ENCODE results near the gene TIMM17A.
"Not testable (repeated sequence)": the region's sequence is repeated elsewhere in the genome, so short reads cannot be mapped to it uniquely, and the experiment has no call there.

TIMM17A gene

DNA sequence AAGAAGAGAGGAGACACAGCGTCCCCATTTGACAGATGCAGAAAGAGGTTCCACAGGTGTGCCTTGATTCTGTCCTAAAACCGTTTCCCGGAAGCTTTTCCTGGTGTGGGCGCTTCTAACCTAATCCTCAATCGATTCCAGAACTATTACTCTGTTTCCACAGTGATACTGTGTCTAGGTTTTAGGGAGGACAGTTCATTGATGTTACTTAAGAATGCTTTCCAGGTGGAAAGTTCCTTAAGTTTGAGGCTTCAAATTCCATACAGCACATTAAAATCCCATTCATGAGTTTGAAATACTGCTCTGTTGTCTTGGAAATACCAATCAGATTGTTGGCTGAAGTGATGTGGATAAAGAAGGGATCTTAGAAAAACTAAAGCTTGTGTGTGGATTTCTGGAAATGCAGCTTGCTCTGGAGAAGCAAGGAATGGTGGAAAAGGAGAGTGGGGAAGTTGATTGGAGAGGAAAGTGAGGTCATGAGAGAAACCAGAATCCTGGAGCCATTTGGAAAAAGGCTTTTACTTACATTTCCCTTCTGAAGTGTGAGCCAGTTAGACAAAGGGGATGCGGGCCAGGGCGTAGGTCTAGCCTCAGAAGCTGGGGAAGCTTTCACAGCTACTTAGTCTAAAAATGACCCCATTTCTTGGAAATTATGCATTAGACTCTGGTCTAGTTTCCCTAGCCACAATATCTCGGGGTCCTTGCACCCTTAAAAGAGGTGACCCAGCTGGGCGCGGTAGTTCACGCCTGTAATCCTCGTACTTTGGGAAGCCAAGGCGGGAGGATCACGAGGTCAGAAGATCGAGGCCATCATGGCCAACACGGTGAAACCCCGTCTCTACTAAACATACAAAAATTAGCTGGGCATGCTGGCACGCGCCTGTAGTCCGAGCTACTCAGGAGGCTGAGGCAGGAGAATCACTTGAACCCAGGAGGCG is 61.8 kb downstream of the TIMM17A start:
- DNase-seq = no peak

DNA sequence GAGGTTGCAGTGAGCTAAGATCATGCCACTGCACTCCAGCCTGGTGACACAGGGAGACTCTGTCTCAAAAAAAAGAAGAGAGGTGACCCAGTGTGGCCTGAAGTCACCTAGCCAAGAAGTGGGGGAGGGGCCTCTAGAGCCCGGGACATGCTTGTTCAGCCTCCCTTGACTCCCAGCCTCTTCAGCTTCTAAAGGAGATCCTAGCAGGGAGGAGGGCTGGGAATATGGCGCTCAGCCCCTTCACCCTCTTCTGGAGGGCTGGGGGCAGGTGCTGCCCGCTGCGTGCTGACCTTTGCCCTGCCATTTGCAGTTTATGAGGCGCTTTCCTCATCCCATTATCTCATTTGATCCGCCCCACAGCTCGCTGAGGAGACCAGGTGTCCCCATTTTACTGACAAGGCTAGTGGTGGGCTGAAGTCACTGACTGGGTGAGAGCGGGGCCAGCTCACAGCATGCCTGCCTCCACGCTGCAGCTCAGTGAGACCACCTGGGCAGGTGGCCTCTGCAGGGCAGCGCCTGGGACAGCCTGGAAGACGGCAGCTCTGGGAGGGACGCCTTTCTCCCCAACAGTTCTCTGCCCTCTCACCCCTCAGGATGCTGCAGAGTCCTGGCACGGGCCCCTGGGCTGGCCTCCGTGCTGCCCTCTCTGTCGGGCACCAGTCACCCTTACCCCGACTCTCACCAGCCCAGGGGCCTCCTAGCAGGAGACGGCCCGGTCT is 62.6 kb downstream of the TIMM17A start:
- no peak for DNase-seq

DNA sequence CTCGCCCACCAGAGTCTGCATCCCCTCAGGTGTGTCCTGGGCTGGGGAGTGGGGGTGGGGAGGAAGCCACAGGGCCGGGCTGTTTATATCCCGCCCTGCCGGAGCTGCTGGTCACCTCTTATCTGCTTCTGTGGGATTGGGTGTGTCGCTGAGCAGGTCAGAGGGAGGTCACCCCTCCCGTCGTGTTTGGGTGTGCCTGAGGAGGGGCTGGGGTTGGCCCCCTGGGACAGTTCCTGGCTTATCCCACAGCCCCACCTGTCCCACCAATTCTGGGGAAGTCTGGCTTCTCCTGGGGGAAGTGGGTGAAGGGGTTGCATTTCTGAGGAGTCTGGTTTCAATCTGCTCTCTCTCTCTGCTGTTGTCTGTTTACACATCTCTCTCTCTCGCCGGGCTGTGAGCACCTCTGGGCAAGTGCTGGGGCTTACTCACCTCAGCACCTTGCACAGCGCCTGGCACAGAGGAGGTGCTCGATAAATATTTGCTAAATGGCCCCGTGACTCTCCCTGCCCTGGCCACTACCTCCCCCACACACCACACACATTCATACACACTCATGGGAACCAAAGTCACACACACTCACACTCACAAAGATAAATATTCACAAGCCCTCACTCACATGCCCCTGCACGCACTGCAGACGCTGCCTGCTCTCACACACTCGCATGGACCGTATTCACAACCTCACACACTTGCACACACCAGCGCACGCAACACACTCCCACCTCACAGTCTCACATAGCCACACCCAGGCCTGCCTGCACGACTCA is 63.3 kb downstream of the TIMM17A start:
- no peak for DNase-seq

DNA sequence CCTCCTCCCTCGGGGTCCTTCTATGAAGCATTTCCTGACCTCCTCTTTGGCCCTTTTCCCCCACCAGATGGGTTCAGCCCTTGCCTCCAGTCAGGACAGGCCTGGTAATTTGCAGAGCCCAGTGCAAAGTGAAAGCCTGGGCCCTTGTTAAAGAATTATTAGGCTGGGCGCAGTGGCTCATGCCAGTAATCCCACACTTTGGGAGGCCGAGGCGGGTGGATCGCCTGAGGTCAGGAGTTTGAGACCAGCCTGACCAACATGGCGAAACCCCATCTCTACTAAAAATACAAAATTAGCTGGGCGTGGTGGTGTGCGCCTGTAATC is 63.9 kb downstream of the TIMM17A start:
- not testable (repeated sequence) for DNase-seq

Measured in CD4-positive, alpha-beta T cell treated with Interleukin-4 for 4 hours (primary cell).